Measurements from ENCODE around the gene MAPK1.
"Not testable (repeated sequence)": the region's sequence is repeated elsewhere in the genome, so short reads cannot be mapped to it uniquely, and the experiment has no call there.

MAPK1 gene
- total RNA-seq, result 154 to 351 (median 258) reads per million in 17 experiments

- peak; percentile 94 to 97 (median 96) for DNase-seq
These were observed at the start of gene MAPK1 for GRCh38 chr22:21867528-21868266. Gene MAPK1 (minus strand): TSS chr22:21867645. CDS start chr22:21867440, 205 bp downstream.

GRCh38 chr22:21916309-21916918 lies 49.0 kb upstream of the MAPK1 start:
- no peak for DNase-seq

- no peak for DNase-seq
These were observed 48.3 kb upstream of the MAPK1 start for GRCh38 chr22:21915624-21916308.

- not testable (repeated sequence) for DNase-seq
These were observed 46.7 kb upstream of the MAPK1 start for GRCh38 chr22:21914033-21914642.

- not testable (repeated sequence) for DNase-seq
These were observed 42.9 kb upstream of the MAPK1 start for GRCh38 chr22:21910367-21910766.

GRCh38 chr22:21909871-21910270 lies 42.4 kb upstream of the MAPK1 start:
- DNase-seq, result no peak

- no peak for DNase-seq
These were observed 40.4 kb upstream of the MAPK1 start for GRCh38 chr22:21907638-21908522.

- not testable (repeated sequence) for DNase-seq
These were observed 37.8 kb upstream of the MAPK1 start for GRCh38 chr22:21905234-21905633.

GRCh38 chr22:21904250-21904789 lies 36.9 kb upstream of the MAPK1 start:
- DNase-seq, result no peak

GRCh38 chr22:21903283-21903682 lies 35.8 kb upstream of the MAPK1 start:
- no peak for DNase-seq

GRCh38 chr22:21902296-21903087 lies 35.0 kb upstream of the MAPK1 start:
- DNase-seq, result no peak

GRCh38 chr22:21898354-21898896 lies 31.0 kb upstream of the MAPK1 start:
- no peak for DNase-seq

GRCh38 chr22:21896951-21897513 lies 29.6 kb upstream of the MAPK1 start:
- no peak for DNase-seq

GRCh38 chr22:21896275-21896674 lies 28.8 kb upstream of the MAPK1 start:
- DNase-seq, result not testable (repeated sequence)

- DNase-seq, result no peak
These were observed 27.4 kb upstream of the MAPK1 start for GRCh38 chr22:21894799-21895198.

- DNase-seq, result no peak
These were observed 22.0 kb upstream of the MAPK1 start for GRCh38 chr22:21889251-21889990.

GRCh38 chr22:21887841-21888240 lies 20.4 kb upstream of the MAPK1 start:
- DNase-seq, result no peak

- DNase-seq, result not testable (repeated sequence)
These were observed 16.5 kb upstream of the MAPK1 start for GRCh38 chr22:21883930-21884329.

GRCh38 chr22:21882754-21883333 lies 15.4 kb upstream of the MAPK1 start:
- not testable (repeated sequence) for DNase-seq
